Gastrocnemius medialis (tissue), 4 donors: ENCODE data around the gene KIF27. TPM values are rescaled to one million over a fixed set of nuclear protein-coding genes. Genes with fewer than 3 reads are reported as not detected.
"Not testable (repeated sequence)": the region's sequence is repeated elsewhere in the genome, so short reads cannot be mapped to it uniquely, and the experiment has no call there.

ENCODE experiments used
- ATAC-seq, 2 donors: fragments of 150-250 bp; one replicate each; pipeline ENCODE4 v1.9.1; 2016
- DNase-seq, 2 donors: peaks; one replicate each; pipeline ENCODE4 v3.0.0-alpha.2; 2019
- H3K27ac ChIP-seq, 4 donors: fragments of 200-600 bp; sonication (generic); 1 replicate in 1 of 4; 2 replicates in 3 of 4; pipeline ENCODE4 v1.5.1; 2016 to 2018; ENCODE audit warnings: mild to moderate bottlenecking in 2 of 4, moderate library complexity in 1 of 4
- H3K27me3 ChIP-seq, 3 donors: fragments of 200-600 bp; sonication (generic) in 2 of 3; 1 replicate in 1 of 3; 2 replicates in 2 of 3; pipeline versions ENCODE4 v1.5.1 to v1.6.0; 2016 to 2019; ENCODE audit warnings: mild to moderate bottlenecking in 1 of 3, moderate library complexity in 1 of 3
- H3K36me3 ChIP-seq, 2 donors: fragments of 200-600 bp; sonication (generic) in 1 of 2; one replicate each; pipeline ENCODE4 v1.5.1; 2017 to 2018
- H3K4me1 ChIP-seq, 2 donors: fragments of 200-600 bp; sonication (generic) in 1 of 2; one replicate each; pipeline ENCODE4 v1.5.1; 2016 to 2017; ENCODE audit warnings: mild to moderate bottlenecking in 2 of 2
- H3K4me3 ChIP-seq, 4 donors: fragments of 200-600 bp; sonication (generic) in 3 of 4; 1 replicate in 1 of 4; 2 replicates in 3 of 4; pipeline ENCODE4 v1.5.1; 2016 to 2019; ENCODE audit warnings: mild to moderate bottlenecking in 2 of 4
- H3K9me3 ChIP-seq, 3 donors: fragments of 200-600 bp; sonication (generic) in 2 of 3; 1 replicate in 1 of 3; 2 replicates in 2 of 3; pipeline ENCODE4 v1.5.1; 2016 to 2019
- POLR2A ChIP-seq, 2 donors: fragments of 450-650 bp; IDR thresholded peaks; one replicate each; pipeline ENCODE4 v1.6.1; 2017; ENCODE audit warnings: antibody characterized with exemption in 2 of 2, mild to moderate bottlenecking in 2 of 2, moderate library complexity in 2 of 2
- in situ Hi-C, 4 donors: fragments of 200-750 bp; cut with MboI; loops; one replicate each; pipeline versions ENCODE4 v1.15.0 to v1.8.0; 2017; ENCODE audit warnings: low sequenced_read_pairs in 4 of 4
- intact Hi-C: fragments of 100-400 bp; cut with DNase I; formaldehyde crosslinking; loops from one replicate; pipeline ENCODE4 v1.15.1; 2023; ENCODE audit warnings: low total_unique reads
- total RNA-seq, 4 donors: library from RNA; depleted of rRNA; stranded (reverse); fragments of >200 nt; gene quantifications; one replicate each; pipeline versions ENCODE4 v1.1.0 to v1.2.3, GENCODE V29; 2016
- TF ChIP-seq, protein P1 (sequence below), 5 experiments: fragments of 450-650 bp in 3 of 5; fragments of 200-600 bp in 2 of 5; sonication (generic) in 2 of 5; IDR thresholded peaks in 4 of 5; conservative IDR thresholded peaks in 1 of 5; 1 replicate in 4 of 5; 2 replicates in 1 of 5; pipeline ENCODE4 v1.5.1; 2016 to 2019; ENCODE audit warnings: antibody characterized with exemption in 5 of 5, mild to moderate bottlenecking in 3 of 5, moderate library complexity in 3 of 5

KIF27 gene
- total RNA-seq, 4 donors from 2014 or later: 1.7 to 4.1 (median 2.2) TPM

- H3K4me1 ChIP-seq, H3K27ac ChIP-seq, H3K27me3 ChIP-seq, H3K36me3 ChIP-seq, DNase-seq, H3K4me3 ChIP-seq, H3K9me3 ChIP-seq: not testable (repeated sequence)
- intact Hi-C loops (loop anchor here (10.0 kb wide), 1 partner anchor 577 kb away; no protein-coding TSS in a partner anchor), in situ Hi-C loops (loop anchor here in 2 of 4 donors (25.0 kb wide), 2 partner anchors 300 to 575 kb away; partner anchors contain the start of gene IDNK (in 2 of the 2))
- TF ChIP-seq, protein P1, sequence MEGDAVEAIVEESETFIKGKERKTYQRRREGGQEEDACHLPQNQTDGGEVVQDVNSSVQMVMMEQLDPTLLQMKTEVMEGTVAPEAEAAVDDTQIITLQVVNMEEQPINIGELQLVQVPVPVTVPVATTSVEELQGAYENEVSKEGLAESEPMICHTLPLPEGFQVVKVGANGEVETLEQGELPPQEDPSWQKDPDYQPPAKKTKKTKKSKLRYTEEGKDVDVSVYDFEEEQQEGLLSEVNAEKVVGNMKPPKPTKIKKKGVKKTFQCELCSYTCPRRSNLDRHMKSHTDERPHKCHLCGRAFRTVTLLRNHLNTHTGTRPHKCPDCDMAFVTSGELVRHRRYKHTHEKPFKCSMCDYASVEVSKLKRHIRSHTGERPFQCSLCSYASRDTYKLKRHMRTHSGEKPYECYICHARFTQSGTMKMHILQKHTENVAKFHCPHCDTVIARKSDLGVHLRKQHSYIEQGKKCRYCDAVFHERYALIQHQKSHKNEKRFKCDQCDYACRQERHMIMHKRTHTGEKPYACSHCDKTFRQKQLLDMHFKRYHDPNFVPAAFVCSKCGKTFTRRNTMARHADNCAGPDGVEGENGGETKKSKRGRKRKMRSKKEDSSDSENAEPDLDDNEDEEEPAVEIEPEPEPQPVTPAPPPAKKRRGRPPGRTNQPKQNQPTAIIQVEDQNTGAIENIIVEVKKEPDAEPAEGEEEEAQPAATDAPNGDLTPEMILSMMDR (IDR thresholded peaks at IDR 0.05 in 4 of 5, conservative IDR thresholded peaks at IDR 0.05 in 1 of 5): peak in 3 of 5 experiments; percentile 17 to 39 (median 17)
- peak in 1 of 2 donors; percentile 56 for ATAC-seq
Observed at GRCh38 chr9:83912194-83912593, 9.0 kb downstream of the KIF27 start.

DNA sequence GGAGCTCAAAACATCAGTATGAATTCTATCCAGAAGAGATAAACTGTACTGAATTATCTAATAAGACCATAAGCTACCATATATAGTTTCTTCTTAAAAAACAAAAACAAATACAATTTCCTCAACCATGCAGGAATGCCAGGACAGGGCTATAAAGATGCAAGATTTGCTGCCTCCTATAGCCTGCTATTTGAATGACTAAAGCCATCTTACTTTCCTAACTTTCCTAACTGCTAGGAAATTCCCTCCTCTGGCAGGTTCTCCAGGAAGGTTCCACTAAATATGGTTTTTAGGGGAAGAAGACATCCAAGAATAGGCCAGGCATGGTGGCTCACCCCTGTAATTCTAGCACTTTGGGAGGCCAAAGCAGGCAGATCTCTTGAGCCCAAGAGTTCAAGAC, 15.1 kb downstream of the KIF27 start:
- DNase-seq (no peak), ATAC-seq (no peak)
- H3K27ac ChIP-seq: no peak overlapping the region
- no peak overlapping the region for H3K4me3 ChIP-seq
- no peaks in the 10 kb centered on the region for H3K9me3 ChIP-seq
- no peaks in the 10 kb centered on the region for H3K27me3 ChIP-seq
- H3K4me1 ChIP-seq: no peaks in the 10 kb centered on the region
- no peaks in the 10 kb centered on the region for H3K36me3 ChIP-seq
- no peak for TF ChIP-seq POLR2A (IDR thresholded peaks at IDR 0.05)
- TF ChIP-seq, protein P1 (IDR thresholded peaks at IDR 0.05 in 4 of 5, conservative IDR thresholded peaks at IDR 0.05 in 1 of 5): no peak
- intact Hi-C loops (no loop called here), in situ Hi-C loops (loop anchor here in 2 of 4 donors (25.0 kb wide), 2 partner anchors 294 to 569 kb away; partner anchors contain the start of gene IDNK (in 2 of the 2))

- intact Hi-C loops, H3K4me1 ChIP-seq, H3K36me3 ChIP-seq, H3K27me3 ChIP-seq, H3K9me3 ChIP-seq, ATAC-seq, DNase-seq, H3K4me3 ChIP-seq, H3K27ac ChIP-seq: not testable (repeated sequence)
- in situ Hi-C loops: loop anchor here in 2 of 4 donors (25.0 kb wide), 2 partner anchors 288 to 563 kb away; partner anchors contain the start of gene IDNK (in 2 of the 2)
Observed at GRCh38 chr9:83900615-83901014, 20.6 kb downstream of the KIF27 start.

DNA sequence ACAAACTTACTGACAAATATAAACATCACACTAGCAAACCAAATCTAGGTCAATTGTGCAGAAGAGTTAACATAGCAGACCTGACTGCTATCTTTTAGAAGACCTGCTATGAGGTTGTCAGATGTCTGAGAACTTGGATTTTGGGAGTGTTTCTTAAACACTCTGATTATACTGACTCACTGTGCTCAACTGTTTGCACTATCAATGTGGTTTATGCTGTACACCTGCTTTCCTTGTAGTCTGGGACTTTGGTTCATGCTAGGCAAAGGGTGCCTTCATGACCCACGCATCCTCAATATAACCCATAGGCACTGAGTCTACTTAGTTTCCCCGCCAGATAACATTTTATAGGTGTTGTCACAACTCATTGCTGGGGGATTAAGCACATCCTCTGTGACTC, 26.9 kb downstream of the KIF27 start:
- DNase-seq, H3K36me3 ChIP-seq, H3K4me3 ChIP-seq, H3K9me3 ChIP-seq, in situ Hi-C loops, ATAC-seq, H3K27me3 ChIP-seq, intact Hi-C loops, H3K4me1 ChIP-seq, H3K27ac ChIP-seq: not testable (repeated sequence)

- intact Hi-C loops, ATAC-seq, H3K27me3 ChIP-seq, H3K4me3 ChIP-seq, in situ Hi-C loops, H3K27ac ChIP-seq, H3K9me3 ChIP-seq, H3K4me1 ChIP-seq, DNase-seq, H3K36me3 ChIP-seq: not testable (repeated sequence)
Observed at GRCh38 chr9:83886498-83886897, 34.7 kb downstream of the KIF27 start.

DNA sequence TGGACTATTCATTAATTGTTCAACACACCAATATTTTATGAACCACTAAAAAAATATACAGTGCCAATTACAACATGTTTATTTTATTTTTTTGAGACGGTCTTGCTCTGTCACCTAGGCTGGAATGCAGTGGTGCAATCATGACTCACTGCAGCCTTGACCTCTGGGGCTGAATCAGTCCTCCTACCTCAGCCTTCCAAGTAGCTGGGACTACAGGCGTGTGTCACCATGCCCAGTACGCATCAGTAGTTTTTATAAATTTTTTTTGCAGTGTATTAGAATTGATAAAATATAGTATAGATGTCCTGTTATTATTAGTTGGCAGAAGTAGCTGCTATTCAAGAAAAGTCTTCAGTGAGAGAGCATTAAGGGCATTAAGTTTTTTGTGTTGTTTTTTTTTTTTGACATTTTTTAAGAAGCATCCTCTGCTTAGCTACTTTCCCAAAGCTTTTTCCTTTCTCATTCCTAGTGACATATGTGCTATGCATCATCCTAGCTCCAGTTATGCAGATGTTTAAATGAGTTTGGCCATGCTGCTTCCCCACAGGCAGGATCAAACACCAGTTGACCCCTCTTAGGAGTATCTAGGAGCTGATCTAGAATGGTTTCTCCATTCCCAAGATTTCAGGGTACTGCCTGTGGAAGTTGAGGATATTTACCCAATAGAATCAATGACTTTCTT, 35.5 kb downstream of the KIF27 start:
- ATAC-seq, H3K4me3 ChIP-seq, intact Hi-C loops, H3K4me1 ChIP-seq, H3K36me3 ChIP-seq, H3K27me3 ChIP-seq, H3K9me3 ChIP-seq, H3K27ac ChIP-seq, in situ Hi-C loops: not testable (repeated sequence)
- peak in 1 of 2 donors; percentile 52 for DNase-seq

- ATAC-seq, H3K4me1 ChIP-seq, H3K36me3 ChIP-seq, H3K27me3 ChIP-seq, H3K4me3 ChIP-seq, H3K27ac ChIP-seq, intact Hi-C loops, DNase-seq, H3K9me3 ChIP-seq, in situ Hi-C loops: not testable (repeated sequence)
Observed at GRCh38 chr9:83881687-83882408, 39.4 kb downstream of the KIF27 start.

- ATAC-seq, intact Hi-C loops, in situ Hi-C loops: not testable (repeated sequence)
Observed at GRCh38 chr9:83875559-83875958, 45.7 kb downstream of the KIF27 start.

DNA sequence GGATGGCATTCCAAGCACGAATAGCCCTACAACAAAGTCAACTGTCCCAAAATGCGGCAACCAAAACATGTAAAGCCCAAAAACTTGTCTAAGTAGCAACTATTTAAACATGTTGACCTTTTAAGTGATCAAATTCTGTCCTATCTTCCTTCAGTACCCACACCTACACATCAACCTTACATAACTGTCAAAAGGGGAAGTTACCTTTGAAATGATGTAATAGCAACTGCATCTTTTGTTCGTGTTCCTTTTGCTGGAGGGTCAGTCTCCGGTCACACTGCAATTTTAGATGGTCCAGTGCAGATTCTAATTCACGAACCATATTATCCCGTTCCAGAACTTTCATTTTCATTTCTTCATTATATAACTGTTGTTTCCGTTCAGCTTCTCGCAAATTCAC, 71.3 kb downstream of the KIF27 start:
- H3K27me3 ChIP-seq, H3K27ac ChIP-seq, DNase-seq, ATAC-seq, in situ Hi-C loops, H3K9me3 ChIP-seq, H3K36me3 ChIP-seq, H3K4me3 ChIP-seq, H3K4me1 ChIP-seq, intact Hi-C loops: not testable (repeated sequence)

More at GRCh38 chr9:83875559-83875958, 45.7 kb downstream of the KIF27 start:
- not testable (repeated sequence) for H3K27me3 ChIP-seq, H3K36me3 ChIP-seq, DNase-seq, H3K4me3 ChIP-seq, H3K27ac ChIP-seq, H3K4me1 ChIP-seq, H3K9me3 ChIP-seq
